ENCODE results near the gene RSL1D1. TPM values are rescaled to one million over a fixed set of nuclear protein-coding genes. Genes with fewer than 3 reads are reported as not detected.
A peak's percentile ranks its signal among the peaks of the same experiment; 100 is the strongest.

Gene RSL1D1
- total RNA-seq, 4 donors from 2014 or later: 105 to 245 (median 166) TPM

- 95 to 97% methylated on average over 10 of the region's 10 CpGs for WGBS, 2 donors
- no peak for TF ChIP-seq CTCF (IDR thresholded peaks at IDR 0.05)
- TF ChIP-seq POLR2A (IDR thresholded peaks at IDR 0.05): no peak
- intact Hi-C loops (cut with DNase I; ENCODE audit: low total_unique reads): no loop called here
- no peak overlapping the region for H3K4me3 ChIP-seq (ENCODE audit: low read depth, poor library complexity, severe bottlenecking)
- peak in 1 of 2 donors; percentile 77 for DNase-seq (ENCODE audit: low spot score in 2 of 2)
Observed at GRCh38 chr16:11799017-11799381, 52.3 kb downstream of the RSL1D1 start.

- intact Hi-C loops (cut with DNase I; ENCODE audit: low total_unique reads): no loop called here
- H3K4me3 ChIP-seq (ENCODE audit: low read depth, poor library complexity, severe bottlenecking): peak overlapping the region; percentile 75
- TF ChIP-seq POLR2A (IDR thresholded peaks at IDR 0.05) (no peak), CTCF (IDR thresholded peaks at IDR 0.05) (no peak)
- WGBS, 2 donors: 2 to 7% methylated on average over 7 of the region's 7 CpGs
- peak in 1 of 2 donors; percentile 86 for DNase-seq (ENCODE audit: low spot score in 2 of 2)
Observed at GRCh38 chr16:11797957-11798299, 53.4 kb downstream of the RSL1D1 start.

- intact Hi-C loops (cut with DNase I; ENCODE audit: low total_unique reads): no loop called here
- peak within 1 kb of the TSS; percentile 91 for H3K4me3 ChIP-seq (ENCODE audit: low read depth, poor library complexity, severe bottlenecking)
- peak in 1 of 3 donors; percentile 24 for TF ChIP-seq CTCF (IDR thresholded peaks at IDR 0.05)
- peak in 1 of 2 donors; percentile 63 for TF ChIP-seq POLR2A (IDR thresholded peaks at IDR 0.05)
- 0 to 1% methylated on average over 43 to 65 of the region's 80 CpGs for WGBS, 2 donors
- peak; percentile 94 to 99 for DNase-seq (ENCODE audit: low spot score in 2 of 2)
Observed at GRCh38 chr16:11797166-11797956, 54.0 kb downstream of the RSL1D1 start, which contains the start of gene ZC3H7A. ZC3H7A (minus strand) TSS chr16:11797258; CDS start chr16:11782354, 14,904 bp downstream.

- peak overlapping the region; percentile 91 for H3K4me3 ChIP-seq (ENCODE audit: low read depth, poor library complexity, severe bottlenecking)
- peak; percentile 50 to 93 for DNase-seq (ENCODE audit: low spot score in 2 of 2)
- WGBS, 2 donors: 1 to 2% methylated on average over 43 to 58 of the region's 93 CpGs
- TF ChIP-seq POLR2A (IDR thresholded peaks at IDR 0.05) (no peak), CTCF (IDR thresholded peaks at IDR 0.05) (no peak)
- intact Hi-C loops (cut with DNase I; ENCODE audit: low total_unique reads): no loop called here
Observed at GRCh38 chr16:11796227-11797165, 54.8 kb downstream of the RSL1D1 start.

- DNase-seq (ENCODE audit: low spot score in 2 of 2): no peak
- TF ChIP-seq CTCF (IDR thresholded peaks at IDR 0.05): no peak
- no peak for TF ChIP-seq POLR2A (IDR thresholded peaks at IDR 0.05)
- WGBS, 2 donors: 49 to 54% methylated on average over 8 of the region's 8 CpGs
- intact Hi-C loops (cut with DNase I; ENCODE audit: low total_unique reads): no loop called here
- H3K4me3 ChIP-seq (ENCODE audit: low read depth, poor library complexity, severe bottlenecking): no peak overlapping the region
Observed at GRCh38 chr16:11795887-11796226, 55.5 kb downstream of the RSL1D1 start.

Data from lower leg skin (tissue), 4 donors.